ENCODE data around the gene MYH11.

GRCh38 chr16:15833541-15833940, 23.3 kb downstream of the MYH11 start:
- TF ChIP-seq POLR2A (IDR thresholded peaks at IDR 0.05; ENCODE audit: low read depth, low read length) (no peak), POLR2AphosphoS5 (IDR thresholded peaks at IDR 0.05; ENCODE audit: low read depth, low read length) (no peak), TAF1 (IDR thresholded peaks at IDR 0.05; ENCODE audit: low read depth, low read length) (no peak)

All from GM12891 (cell line).